Peyer's patch (tissue), 4 donors: ENCODE data around the gene GPC3.

ENCODE experiments used
- CTCF ChIP-seq, 6 experiments: fragments of 450-650 bp in 4 of 6; fragments of 200-600 bp in 2 of 6; sonication (generic) in 1 of 6; IDR thresholded peaks; one replicate each; pipeline ENCODE4 v1.5.1; 2017 to 2019; ENCODE audit warnings: antibody characterized with exemption in 6 of 6, mild to moderate bottlenecking in 3 of 6, moderate library complexity in 1 of 6
- POLR2A ChIP-seq, 2 donors: fragments of 450-650 bp; IDR thresholded peaks; one replicate each; pipeline ENCODE4 v1.5.1; 2017; ENCODE audit warnings: antibody characterized with exemption in 2 of 2, mild to moderate bottlenecking in 2 of 2, moderate library complexity in 2 of 2

- TF ChIP-seq CTCF (IDR thresholded peaks at IDR 0.05): no peak
- TF ChIP-seq POLR2A (IDR thresholded peaks at IDR 0.05): no peak
Measured at GRCh38 chrX:133747196-133747595, 238.2 kb downstream of the GPC3 start.
